ENCODE results near the gene DLGAP1. TPM values are rescaled to one million over a fixed set of nuclear protein-coding genes. Genes with fewer than 3 reads are reported as not detected.

DLGAP1 gene
- total and polyA plus RNA-seq, 2 of the 8 experiments (the other 6 are each of a cell fraction or from before 2014, with no cell fraction given) = 11.8 to 16.9 TPM

DNA sequence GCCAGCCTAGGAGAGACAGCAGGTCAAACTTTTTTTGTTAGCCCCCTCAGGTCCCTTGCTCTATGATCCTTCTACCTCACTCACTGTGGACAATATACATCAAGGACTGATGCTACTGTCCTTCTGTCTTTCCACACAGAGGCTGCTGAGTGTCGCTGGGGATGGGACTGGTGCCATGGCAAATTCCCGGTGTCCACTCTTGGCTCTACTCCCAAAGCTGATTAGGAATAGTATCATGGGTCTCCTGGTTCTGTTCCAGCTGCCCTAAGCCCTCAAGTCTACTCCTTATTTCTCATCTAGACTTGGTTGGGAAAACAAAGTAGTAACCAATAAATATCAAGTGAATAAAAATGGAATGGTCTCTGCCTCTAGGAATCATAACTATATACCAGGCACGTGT lies 563.9 kb downstream of the DLGAP1 start:
- Histone ChIP-seq H3K4me3 (ENCODE audit: extremely low read depth in 1 of 4, insufficient read depth in 2 of 4, low read depth in 3 of 4, low read length in 4 of 4) (no peak overlapping the region), H4K91ac (replicated peaks; ENCODE audit: insufficient read length, low read length) (no peak overlapping the region), H3K14ac (ENCODE audit: insufficient read length) (no peak overlapping the region), H3K27ac (ENCODE audit: low read depth, low read length) (no peak overlapping the region), H3K23me2 (ENCODE audit: low read depth, low read length) (no peaks in the 10 kb centered on the region), H3K9me3 (ENCODE audit: insufficient read depth in 2 of 2, low read depth in 1 of 2, low read length in 1 of 2) (no peaks in the 10 kb centered on the region), H3K79me1 (ENCODE audit: low read depth, low read length) (no peaks in the 10 kb centered on the region), H3K23ac (ENCODE audit: insufficient read length) (no peak overlapping the region), H3K27me3 (replicated peaks in 1 of 4; ENCODE audit: control insufficient read depth in 3 of 4, extremely low read depth in 1 of 4, insufficient read depth in 3 of 4, low read length in 3 of 4) (no peaks in the 10 kb centered on the region), H3K9ac (replicated peaks in 1 of 4; ENCODE audit: extremely low read depth in 1 of 4, low read depth in 3 of 4, low read length in 3 of 4) (no peak overlapping the region), H2BK15ac (ENCODE audit: low read length) (no peak overlapping the region), H2AFZ (ENCODE audit: low read length) (no peak overlapping the region), H3K79me2 (ENCODE audit: control insufficient read depth in 1 of 2, insufficient read depth in 2 of 2, low read length in 2 of 2) (no peaks in the 10 kb centered on the region), H2BK5ac (ENCODE audit: low read depth, low read length) (no peak overlapping the region), H3K4ac (replicated peaks; ENCODE audit: insufficient read length, low read depth, low read length) (no peak overlapping the region), H4K20me1 (replicated peaks in 1 of 2; ENCODE audit: control insufficient read depth in 1 of 2, insufficient read depth in 2 of 2, low read length in 2 of 2) (no peaks in the 10 kb centered on the region), H4K8ac (ENCODE audit: extremely low read depth, insufficient read depth, low read length) (no peak overlapping the region), H3K4me2 (ENCODE audit: insufficient read depth in 1 of 2, low read depth in 2 of 2, low read length in 2 of 2) (no peak overlapping the region), H3K18ac (ENCODE audit: extremely low read depth, low read length) (no peak overlapping the region), H4K5ac (ENCODE audit: insufficient read length, low read depth, low read length) (no peak overlapping the region), H3K36me3 (ENCODE audit: control insufficient read depth in 2 of 4, insufficient read depth in 4 of 4, low read length in 3 of 4) (no peaks in the 10 kb centered on the region), H2BK12ac (ENCODE audit: low read depth, low read length) (no peak overlapping the region), H2AK5ac (ENCODE audit: low read depth, low read length) (no peak overlapping the region), H2BK120ac (replicated peaks; ENCODE audit: low read depth, low read length) (no peak overlapping the region), H2BK20ac (ENCODE audit: low read length) (no peak overlapping the region), H3K4me1 (replicated peaks in 1 of 4; ENCODE audit: control insufficient read depth in 3 of 4, insufficient read depth in 4 of 4, low read length in 3 of 4) (no peaks in the 10 kb centered on the region), H3K56ac (replicated peaks; ENCODE audit: insufficient read length, low read depth, low read length) (no peak overlapping the region)
- FAIRE-seq (no peak), DNase-seq (ENCODE audit: low read depth in 1 of 2, low spot score in 2 of 2) (no peak)
- WGBS, 2 experiments (ENCODE audit: extremely low coverage in 1 of 2, insufficient coverage in 1 of 2, insufficient read length in 1 of 2, insufficient replicate concordance in 2 of 2, low coverage in 1 of 2, low lambda C conversion rate in 2 of 2, missing lambda C conversion rate in 1 of 2) = 92% methylated on average over 3 of the region's 3 CpGs; no CpG with 5 or more reads in 1 of the 2 experiments
- CTCF ChIA-PET (ENCODE audit: partially characterized antibody) = interaction anchor here (1.0 to 1.7 kb wide), 5 partner anchors 9 to 133 kb away, joined by 3 to 5 read pairs (median 4); no protein-coding TSS in a partner anchor
- POLR2A ChIA-PET (ENCODE audit: partially characterized antibody) = no interaction called here
- TF ChIP-seq GABPA (IDR thresholded peaks at IDR 0.05; ENCODE audit: borderline replicate concordance, insufficient read depth, low read length) = no peak
- TF ChIP-seq CTBP2 (IDR thresholded peaks at IDR 0.05; ENCODE audit: borderline replicate concordance, insufficient read depth, insufficient read length, low read length) = no peak
- no peak for TF ChIP-seq CHD2 (IDR thresholded peaks at IDR 0.05; ENCODE audit: low read length)
- no peak for TF ChIP-seq POU5F1 (IDR thresholded peaks at IDR 0.05; ENCODE audit: low read depth, low read length)
